Measurements from ENCODE around the gene ADARB1.

The ADARB1 gene

DNA sequence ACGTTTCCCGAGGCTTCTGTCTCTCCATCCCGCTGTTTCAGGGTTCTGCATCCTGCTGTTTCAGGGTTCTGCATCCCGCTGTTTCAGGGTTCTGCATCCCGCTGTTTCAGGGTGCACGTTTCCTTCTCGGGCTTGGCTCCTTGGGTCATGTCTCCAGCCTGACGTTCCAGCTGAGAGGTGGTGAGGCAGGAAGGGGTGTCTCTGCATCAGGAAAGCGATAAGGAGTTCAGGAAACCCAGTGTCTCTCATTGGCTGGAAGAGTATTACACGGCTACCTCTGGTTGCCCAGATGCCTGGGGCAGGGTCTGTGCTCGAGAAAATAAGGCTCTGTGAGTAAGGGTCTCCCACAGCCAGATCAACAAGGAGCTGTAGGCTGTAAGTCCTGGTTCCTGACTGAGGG is 21.1 kb downstream of the ADARB1 start:
- DNase-seq (ENCODE audit: low read depth): no peak

DNA sequence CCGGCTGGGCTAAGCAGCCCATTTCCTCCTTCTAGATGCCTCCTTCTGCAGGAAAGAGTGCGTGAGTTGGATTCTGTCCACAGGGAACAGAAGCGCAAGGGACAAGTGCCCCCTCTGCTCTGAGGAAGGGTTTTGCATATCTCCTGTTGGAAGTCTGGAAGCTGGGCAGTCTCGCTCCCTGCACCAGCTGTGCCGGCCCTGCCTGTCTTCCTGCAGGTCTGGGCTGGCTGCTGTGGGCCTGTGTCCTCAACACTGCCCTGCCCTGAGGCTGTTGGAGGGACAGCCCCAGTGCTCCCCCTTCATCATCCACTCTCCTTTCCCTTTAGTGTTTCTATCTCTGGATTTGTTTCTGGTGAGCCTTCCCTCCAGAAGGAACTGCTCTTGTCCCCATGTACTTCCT is 21.8 kb downstream of the ADARB1 start:
- no peak for DNase-seq (ENCODE audit: low read depth)

DNA sequence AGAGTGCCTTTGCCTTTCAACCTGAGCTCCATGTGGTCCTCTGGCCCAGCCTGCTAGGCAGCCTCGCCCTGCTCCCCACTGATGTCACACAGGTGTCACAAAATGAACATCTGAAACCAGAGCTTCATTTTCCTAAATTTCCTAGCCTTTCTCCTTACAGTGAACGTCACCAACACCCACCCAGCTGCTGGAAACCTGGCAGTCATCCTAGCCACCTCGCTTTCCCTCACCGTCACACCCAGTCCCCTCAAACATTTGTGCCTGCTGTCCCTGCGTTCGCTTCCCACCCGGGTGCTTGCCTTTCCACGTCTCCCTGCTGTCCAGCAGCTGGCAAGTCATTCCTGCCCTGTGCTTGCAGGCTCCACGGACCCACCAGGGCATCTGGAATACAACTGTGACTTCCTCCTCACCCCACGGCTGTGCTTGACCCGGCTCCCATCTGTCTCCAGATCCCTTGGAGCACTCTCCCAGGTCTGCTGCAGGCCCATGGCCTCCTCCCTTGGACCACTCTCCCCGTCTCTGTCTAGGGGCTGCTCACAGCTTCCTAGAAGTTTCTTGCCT is 23.5 kb downstream of the ADARB1 start:
- DNase-seq (ENCODE audit: low read depth): no peak

DNA sequence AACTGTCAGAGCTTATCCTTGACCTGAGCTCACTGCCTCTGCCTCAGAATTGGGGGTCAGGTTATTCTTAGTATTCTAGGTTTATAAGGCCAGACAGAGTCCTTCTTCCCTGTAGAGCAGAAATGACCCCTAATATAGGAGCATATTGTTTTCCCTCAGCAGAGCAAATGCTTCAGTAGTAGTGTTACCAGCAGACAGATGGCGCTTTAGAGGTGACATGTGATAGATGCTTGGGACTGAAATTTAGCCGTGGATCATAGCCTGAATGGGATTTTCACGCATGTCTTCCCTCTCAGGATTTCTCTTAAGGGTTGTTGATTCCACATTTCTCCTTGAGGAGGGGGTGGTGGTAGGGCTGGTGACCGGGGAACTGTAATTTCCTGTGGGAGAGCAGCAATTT is 24.5 kb downstream of the ADARB1 start:
- DNase-seq (ENCODE audit: low read depth): no peak

DNA sequence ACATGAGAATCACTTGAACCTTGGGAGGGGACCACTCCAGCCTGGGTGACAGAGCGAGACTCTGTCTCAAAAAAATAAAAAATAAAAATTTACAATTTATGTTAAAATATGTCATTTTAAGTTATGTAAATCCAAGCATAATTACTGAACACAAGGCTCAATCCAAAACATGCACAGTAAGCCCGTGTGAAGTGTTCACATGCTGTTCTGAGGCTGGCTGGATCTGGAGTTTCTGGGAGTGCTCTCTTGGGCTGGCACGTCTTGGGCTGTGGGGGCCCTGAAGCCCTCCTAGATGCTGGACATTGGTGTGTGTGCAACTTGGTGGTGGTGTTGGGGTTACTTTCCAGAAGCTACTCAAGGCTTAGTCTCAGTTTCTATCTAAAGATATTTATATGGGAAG is 25.2 kb downstream of the ADARB1 start:
- no peak for DNase-seq (ENCODE audit: low read depth)

DNA sequence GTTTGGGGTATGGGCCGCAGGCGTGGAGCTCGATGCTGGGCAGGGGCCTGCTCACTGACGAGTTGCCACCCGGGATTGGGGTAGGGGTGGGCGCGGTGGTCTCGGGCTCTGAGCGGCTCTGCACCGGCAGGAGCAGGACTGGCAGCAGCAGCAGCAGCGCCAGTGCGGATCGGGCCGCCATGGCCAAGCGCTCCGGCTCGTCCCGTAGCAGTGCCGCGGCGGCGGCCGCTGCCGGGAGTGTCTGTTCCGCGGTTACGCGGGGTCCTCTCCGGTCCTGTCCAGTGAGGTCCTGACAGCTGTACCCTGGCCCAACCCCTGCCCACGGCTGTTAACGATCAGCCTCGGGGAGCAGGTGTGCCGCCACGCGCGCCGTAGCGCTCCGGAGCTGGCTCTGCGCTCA is 26.5 kb downstream of the ADARB1 start:
- no peak for DNase-seq (ENCODE audit: low read depth)

DNA sequence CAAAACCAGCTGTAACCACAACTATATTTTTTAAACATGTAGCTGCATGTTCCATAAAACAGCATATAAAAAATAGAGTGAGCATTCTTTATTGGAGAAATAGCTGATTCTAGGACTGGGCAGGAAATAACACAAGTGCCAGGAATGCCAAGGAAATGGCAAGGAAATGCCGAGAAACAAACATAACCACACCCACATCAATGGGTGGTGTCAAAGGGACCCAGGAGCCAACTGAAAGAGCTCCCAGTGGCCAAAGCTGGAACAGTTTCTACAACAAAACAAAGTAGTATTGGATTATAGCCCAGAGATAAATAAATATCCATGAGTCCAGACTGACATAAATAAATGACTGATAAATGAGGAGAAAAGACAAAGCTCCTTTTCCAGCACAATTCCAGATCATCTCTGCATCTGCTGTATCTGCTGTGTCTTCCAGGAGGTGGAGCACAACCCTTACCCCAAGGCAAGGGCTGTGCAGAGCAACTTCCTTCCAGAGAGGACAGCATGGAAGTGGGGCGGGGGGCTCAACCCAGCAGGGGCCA is 28.1 kb downstream of the ADARB1 start:
- peak; percentile 68 for DNase-seq (ENCODE audit: low read depth)

DNA sequence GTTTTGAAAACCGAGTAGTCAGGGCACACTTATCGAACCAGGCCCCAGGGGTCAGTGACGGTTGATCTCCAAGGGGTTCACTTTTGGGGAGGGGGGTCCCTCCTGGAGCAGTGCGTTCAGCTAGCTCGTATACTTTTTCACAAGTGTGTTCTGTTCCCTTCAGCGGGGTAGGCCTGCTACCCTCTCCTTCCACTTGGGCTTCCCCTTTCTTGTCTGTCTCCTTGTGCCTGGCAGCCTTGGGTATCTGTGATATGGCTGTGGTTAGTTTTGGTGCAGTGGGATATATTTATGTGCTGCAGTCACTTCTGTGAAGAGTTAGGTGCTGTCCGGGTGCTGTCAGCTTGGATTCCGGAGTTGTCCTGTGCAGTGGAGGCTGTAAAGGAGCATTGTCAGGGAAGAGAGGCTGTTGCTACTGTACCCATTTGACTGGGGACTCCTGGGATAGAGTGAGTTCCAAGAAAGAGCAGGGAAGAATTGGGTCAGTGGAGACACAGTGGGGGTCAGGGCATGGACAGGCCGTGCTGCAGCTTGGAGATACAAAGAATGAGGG is 29.7 kb downstream of the ADARB1 start:
- DNase-seq (ENCODE audit: low read depth): no peak

DNA sequence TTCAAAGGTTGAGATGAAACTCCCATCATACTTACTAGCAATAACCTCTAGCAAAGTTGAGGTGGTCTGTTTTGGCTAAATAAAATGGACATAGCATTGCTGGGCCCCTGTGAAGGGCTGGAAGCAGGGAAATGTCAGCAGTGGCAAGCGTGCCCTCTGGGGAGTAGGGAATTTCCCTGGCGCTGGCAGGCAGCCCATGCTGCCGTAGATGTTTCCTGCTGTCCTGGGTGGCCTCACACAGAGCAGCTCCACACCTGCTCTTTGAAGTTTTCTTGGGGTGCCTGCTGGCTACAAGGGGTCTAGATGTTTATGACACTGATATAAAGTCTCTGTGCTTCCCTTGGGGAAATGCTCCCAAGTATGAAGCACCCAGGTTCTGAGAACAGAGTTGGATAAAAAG is 30.2 kb downstream of the ADARB1 start:
- DNase-seq (ENCODE audit: low read depth): peak; percentile 41

DNA sequence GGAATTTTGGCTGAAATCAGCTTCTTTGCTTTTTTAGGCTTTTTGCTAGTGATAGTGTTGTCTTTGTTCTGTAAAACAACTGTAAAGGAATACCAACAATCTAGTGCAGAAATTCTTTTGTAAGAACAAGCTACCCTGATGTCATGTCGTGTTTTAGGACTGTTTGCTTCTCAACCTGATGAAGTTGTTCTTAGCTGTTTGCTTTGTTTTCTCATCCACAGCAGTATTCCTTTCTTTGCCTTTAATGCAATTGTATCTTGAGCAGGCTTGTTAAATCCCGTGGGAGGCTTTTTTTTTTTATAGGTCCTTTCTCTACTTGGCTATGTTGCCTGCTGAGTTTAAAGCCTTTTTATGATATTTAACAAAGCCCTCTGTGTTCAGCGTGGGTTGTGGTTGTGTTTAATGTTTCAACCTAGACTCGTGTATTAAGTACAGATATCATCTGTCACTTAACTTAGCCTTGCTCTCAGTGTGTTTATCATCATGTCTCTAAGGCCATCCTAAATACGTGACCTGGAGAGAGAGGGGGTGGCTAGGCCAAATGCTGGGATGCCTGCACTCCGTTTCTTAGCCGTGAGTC is 31.6 kb downstream of the ADARB1 start:
- DNase-seq (ENCODE audit: low read depth): no peak

DNA sequence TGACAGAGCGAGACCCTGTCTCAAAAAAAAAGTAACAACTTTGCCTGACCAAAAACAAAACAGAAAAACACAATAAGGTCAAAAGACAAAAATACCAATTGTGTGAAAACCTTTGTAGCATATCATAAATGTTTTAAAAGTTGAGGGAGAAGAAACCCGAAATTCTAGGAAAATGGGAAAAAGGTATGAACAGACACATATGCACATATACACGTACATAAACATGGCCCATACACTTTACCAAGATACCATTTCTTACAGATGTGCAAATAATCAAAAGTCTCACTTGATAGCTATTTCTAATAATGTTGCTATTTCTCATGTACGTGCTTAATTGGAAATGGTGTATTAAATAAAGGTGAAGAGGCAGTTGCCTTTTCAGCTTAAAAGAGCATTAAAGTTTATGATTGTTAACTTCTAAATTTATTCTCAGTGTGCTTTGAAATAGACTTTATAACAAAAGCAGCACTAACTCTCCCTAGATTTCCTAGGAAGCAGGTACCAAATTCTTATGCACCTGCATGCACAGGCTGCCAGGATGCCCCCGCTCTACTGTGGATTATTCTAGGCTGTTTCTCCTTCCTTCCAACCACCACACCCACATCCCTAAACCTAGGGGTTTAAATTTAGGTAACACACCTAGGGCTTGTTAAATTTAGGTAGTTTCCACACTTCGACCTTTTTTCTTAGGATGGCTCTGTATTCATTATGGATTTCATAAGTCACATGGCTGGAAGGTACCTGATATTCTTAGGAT is 33.8 kb downstream of the ADARB1 start:
- DNase-seq (ENCODE audit: low read depth): no peak

DNA sequence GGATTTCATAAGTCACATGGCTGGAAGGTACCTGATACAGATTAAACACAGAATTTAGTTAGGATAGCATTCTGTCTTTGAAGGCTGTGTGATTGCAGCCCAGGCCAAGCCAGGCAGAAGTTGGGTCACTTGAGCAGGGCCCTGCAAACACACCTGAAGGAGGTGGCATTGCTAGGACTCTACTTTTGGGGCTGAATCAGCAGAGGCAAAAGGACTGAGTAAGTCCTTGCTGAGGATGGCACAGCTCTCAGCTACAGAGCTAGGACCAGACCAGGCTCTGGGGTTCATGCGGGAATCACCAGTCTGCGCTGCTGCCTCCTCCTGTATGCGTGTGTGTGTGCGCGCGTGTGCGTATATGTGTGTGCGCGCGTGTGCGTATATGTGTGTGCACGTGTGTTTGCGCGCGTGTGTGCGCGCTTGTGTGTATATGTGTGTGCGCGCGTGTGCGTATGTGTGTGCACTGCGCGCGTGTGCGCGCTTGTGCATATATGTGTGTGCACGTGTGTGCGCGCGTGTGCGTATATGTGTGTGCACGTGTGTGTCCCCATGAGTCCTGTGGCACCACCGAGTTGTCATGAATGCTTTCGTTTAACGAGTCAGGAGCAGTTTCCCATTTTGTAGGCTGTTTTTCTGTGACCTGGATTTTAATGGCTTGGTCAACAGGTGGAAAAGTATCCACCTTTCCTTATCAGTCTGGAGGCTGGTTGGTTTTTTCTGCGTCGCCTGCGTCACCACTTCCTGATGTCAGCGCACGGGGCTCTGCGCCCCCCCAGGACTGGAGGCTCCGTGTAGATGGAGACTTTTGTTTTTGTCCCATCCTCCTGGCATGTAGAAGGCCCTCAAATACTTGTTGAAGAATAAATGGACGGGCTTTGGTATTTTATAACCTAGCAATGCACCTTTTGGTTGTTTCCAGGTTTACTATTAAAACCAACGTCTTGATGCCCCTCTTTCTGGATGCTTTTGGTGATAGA is 34.7 kb downstream of the ADARB1 start:
- no peak for DNase-seq (ENCODE audit: low read depth)

DNA sequence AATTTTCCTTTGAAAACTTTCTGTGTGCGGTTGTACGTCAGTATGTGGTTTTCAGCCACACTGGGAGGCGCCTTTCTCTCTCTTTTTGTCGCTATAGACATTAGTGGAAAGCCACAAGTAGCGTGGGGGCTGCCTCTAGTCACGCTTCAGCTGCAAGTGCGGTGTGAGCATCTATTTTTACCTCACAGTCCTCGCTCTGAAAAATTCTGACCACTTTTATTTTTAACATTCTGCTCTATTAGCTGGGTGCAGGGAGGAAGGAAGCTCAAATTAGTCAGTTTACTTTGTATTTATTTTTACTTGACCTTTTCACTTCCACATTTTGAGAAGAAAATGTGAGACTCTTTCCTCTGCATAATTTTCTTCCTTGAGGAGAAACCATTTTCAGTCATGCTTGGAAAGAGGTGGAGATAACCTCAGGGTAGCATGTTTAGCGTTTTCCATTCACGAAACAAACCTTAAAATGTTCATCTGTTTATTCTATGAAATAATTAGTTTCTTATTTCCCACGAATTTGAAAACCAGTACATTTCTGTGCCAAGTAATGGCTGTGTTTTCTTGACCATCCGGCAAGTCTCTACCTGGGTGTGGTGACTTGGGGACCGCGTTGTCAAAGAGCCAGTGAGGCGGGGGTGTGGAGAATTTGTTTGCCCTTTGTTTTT is 35.6 kb downstream of the ADARB1 start:
- no peak for DNase-seq (ENCODE audit: low read depth)

DNA sequence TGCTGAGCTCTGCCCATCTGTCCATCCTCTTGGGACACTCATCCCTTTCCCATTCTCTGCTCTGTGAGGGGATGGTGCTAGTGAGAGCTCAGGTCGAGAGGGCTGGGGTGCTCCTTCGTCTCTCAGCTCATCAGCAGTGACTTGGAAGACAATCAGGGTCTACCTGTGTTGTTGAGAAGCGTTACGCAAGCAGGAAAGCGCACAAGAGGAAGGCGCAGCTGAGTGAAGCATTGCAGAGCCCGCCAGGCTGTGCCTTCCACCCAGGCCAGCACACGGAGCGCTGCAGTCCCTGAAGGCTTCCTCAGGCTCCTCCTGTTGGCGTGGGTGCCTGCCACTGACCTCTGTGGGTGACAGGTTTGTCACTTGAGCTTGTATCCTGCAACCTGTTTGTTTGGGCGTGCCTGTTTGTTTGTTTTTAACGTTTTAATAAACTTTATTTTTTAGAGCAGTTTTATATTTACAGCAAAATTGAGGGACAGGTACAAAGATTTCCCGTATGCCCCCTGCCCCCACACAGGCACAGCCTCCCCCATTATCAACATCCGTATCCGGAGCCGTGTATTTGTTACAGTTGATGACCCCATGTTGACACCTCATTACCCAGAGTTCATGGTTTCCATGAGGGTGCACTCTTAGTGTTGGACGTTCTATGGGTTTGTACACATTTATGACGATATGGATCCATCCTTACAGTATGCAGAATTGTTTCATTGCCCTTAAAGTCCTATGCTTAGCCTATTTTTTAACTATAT is 36.7 kb downstream of the ADARB1 start:
- no peak for DNase-seq (ENCODE audit: low read depth)

DNA sequence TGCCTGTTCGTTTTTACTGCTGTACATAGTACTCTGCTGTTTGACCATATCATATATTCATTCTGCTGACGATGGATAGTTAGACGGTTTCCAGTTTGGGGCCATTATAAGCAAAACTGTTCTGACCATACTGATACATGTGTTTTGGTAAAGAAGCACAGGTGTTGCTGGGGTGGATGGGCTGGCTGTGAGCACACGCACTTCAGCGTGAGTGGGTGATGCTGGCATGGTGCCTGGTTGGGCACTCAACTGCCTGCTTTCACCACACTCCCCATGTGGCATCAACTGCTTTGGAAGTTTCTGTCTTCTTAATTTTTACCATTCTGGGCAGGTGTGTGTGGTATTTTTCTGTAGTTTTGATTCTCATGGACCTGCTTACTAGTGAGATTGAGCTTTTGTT is 37.3 kb downstream of the ADARB1 start:
- DNase-seq (ENCODE audit: low read depth): no peak

DNA sequence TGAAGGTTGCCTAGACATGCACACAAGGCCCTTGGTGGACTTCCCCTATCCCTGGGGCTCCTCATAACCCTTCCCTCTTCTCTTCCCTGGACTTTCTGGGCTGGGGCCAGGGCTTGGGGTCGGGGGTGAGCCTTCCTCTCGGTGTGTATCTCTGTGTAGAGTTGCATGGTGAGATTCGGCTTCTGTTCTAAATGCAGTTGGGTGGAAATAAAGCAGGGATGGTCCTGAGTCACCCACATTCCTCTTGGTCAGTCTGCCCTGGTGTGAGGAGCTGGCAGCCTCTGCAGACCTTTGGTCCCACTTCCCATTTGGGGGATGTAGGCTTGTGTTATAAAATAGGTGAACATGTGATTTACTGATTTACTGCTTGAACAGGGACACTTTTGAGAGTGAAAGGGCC is 38.0 kb downstream of the ADARB1 start:
- DNase-seq (ENCODE audit: low read depth): peak; percentile 47

DNA sequence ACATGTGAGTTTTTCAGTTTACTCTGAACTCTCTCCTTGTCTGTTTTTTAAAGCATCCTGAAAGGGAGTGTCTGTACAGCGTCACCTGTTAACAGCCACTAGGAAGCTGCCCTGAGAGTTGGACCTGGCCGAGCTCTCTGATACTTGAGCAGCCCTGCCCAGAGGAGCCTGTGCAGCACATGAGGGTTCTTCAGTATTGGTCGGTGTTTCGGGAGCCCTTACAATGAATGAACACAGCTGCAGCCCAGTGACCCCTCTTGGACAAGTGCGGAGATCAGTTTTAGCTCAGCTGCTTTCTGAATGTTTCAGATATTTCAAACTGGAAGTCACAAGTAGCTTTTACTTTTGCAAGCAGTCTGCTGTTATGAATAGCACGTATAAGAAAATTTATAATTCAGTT is 39.2 kb downstream of the ADARB1 start:
- no peak for DNase-seq (ENCODE audit: low read depth)

DNA sequence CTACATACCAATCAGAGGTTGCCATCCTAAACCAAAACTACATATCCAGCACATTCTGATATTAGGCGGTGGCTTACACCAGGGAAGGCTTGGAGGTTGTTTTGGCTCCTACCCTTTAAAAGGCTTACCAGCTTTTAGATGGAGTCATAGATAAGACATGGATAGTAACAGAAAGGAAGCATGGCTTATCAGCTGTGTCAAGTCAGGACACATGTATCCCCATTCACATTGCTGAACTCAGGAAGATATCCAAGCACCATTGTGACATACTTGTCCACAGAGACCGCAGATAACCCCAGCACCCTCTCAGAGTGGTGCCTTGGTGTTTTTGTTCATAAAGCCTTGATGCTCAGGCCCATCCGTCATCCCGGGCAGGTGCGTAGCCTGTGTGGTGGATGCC is 39.7 kb downstream of the ADARB1 start:
- no peak for DNase-seq (ENCODE audit: low read depth)

DNA sequence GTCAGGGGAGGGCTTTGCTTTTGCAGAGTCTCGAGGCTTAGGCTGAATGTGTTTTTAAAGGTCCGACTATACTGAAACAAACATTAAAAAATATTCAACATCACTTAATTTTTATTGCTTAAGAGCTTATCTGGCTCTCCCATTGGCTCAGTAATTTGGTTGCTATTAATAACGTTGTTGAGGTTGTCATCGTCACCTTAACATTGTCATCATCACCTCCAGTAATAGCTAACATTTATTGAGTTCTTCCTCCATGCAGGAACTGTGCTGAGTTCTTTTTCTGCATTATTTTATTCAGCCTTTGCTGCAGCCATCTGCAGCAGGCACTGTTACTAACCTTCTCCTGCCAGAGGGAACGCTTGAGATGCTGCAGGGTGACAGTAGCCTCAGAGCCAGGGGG is 40.1 kb downstream of the ADARB1 start:
- no peak for DNase-seq (ENCODE audit: low read depth)

DNA sequence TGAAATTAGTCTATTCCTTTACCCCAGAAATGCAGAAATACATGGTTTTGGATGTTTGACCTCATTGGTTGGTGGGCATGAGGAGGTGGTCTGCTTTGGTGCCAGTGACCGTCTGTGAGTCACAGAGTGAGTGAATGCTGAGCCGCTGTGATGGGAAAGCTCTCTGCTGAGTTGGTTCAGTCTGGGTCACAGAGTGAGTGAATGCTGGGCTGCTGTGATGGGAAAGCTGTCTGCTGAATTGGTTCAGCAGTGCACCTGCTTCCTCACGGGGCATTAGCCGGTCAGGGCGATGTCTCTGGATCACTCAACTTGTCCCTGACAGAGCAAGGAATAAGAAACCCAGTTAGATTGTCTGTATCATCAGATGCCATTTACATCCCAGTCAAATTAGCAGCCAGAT is 40.8 kb downstream of the ADARB1 start:
- no peak for DNase-seq (ENCODE audit: low read depth)

DNA sequence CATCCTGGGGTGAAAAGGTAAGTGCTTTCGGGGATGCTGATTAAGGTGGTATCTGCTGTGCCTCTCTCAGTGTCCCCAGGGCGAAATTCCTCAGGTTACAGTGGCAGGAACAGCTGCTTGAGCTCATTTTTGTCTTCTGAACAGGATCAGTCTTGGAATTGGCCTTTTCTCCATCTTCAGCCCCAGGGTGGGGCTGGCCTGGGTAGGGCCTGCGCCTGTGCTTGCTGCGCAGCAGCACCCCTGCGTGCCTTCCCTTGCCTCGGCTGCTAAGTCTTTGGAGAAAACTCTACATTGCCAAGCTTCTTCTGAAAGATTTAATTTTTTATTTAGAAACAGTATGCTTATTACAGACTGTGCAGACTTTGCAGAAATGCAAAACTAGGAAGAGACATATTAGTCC is 41.7 kb downstream of the ADARB1 start:
- no peak for DNase-seq (ENCODE audit: low read depth)

Data from iris pigment epithelial cell (primary cell).